WTC11 (cell line): ENCODE data around the gene MARCO. TPM values are rescaled to one million over a fixed set of nuclear protein-coding genes. Genes with fewer than 3 reads are reported as not detected.

Source experiments
- ATAC-seq: fragments of 200-7000 bp; cut with Tn5 transposase; 2 replicates; pipeline ENCODE4 v1.10.0; 2021; ENCODE audit warnings: mild to moderate bottlenecking, moderate library complexity
- CTCF ChIA-PET: fragments of 300-600 bp; sonication (Branson Sonifier 250); formaldehyde crosslinking; loops from one replicate; lab custom pipeline; 2021; ENCODE audit warnings: antibody characterized with exemption; lab: Charles Lee
- POLR2A ChIA-PET: fragments of 350-600 bp; sonication (Branson Sonifier 250); formaldehyde crosslinking; loops from one replicate; lab custom pipeline; 2021; ENCODE audit warnings: antibody characterized with exemption; lab: Charles Lee
- DNase-seq: peaks from one replicate; pipeline ENCODE4 v3.0.0; 2021; ENCODE audit warnings: low spot score
- H3K27ac Mint-ChIP-seq: 2 replicates; pipeline ENCODE4 v1.8.0; 2021; ENCODE audit warnings: mixed read lengths
- H3K27me3 Mint-ChIP-seq: 2 replicates; pipeline ENCODE4 v1.8.0; 2021; ENCODE audit warnings: low read depth, mild to moderate bottlenecking, moderate library complexity, mixed read lengths
- H3K36me3 Mint-ChIP-seq: 2 replicates; pipeline ENCODE4 v1.8.0; 2021; ENCODE audit warnings: mixed read lengths
- H3K4me1 Mint-ChIP-seq: 2 replicates; pipeline ENCODE4 v1.8.0; 2022; ENCODE audit warnings: mixed read lengths
- H3K4me3 Mint-ChIP-seq: 2 replicates; pipeline ENCODE4 v1.8.0; 2021; ENCODE audit warnings: mild to moderate bottlenecking, moderate library complexity, mixed read lengths
- H3K9me3 Mint-ChIP-seq: 2 replicates; pipeline ENCODE4 v1.8.0; 2021; ENCODE audit warnings: mixed read lengths
- IRF2 ChIP-seq: sonication (generic); formaldehyde crosslinking; IDR thresholded peaks from 2 replicates; pipeline ENCODE4 v1.8.0; 2022; ENCODE audit warnings: low read depth, missing genetic modification reagents, borderline replicate concordance
- total RNA-seq: library from RNA; stranded (reverse); gene quantifications from 3 replicates; pipeline ENCODE4 v1.2.3, GENCODE V29; 2021
- TF ChIP-seq, protein P1 (sequence below): sonication (generic); formaldehyde crosslinking; IDR thresholded peaks from 2 replicates; pipeline ENCODE4 v1.8.1; 2023; ENCODE audit warnings: mild to moderate bottlenecking, missing genetic modification reagents
- TF ChIP-seq, protein P2 (sequence below): fragments of 250-450 bp; sonication (Bioruptor Pico); IDR thresholded peaks from 2 replicates; pipeline ENCODE4 v1.9.0; 2021; ENCODE audit warnings: moderate library complexity, mild to moderate bottlenecking, inconsistent platforms, borderline replicate concordance
- TF ChIP-seq, protein P3 (sequence below): sonication (generic); formaldehyde crosslinking; IDR thresholded peaks from 2 replicates; pipeline ENCODE4 v1.8.0; 2022; ENCODE audit warnings: mild to moderate bottlenecking, missing genetic modification reagents
- TF ChIP-seq, protein P4 (sequence below): fragments of 250-450 bp; sonication (Bioruptor Pico); IDR thresholded peaks from 2 replicates; pipeline ENCODE4 v1.9.0; 2021; ENCODE audit warnings: mild to moderate bottlenecking, borderline replicate concordance

The MARCO gene
- total RNA-seq, 1 experiment from 2014 or later: 0.11 TPM

DNA sequence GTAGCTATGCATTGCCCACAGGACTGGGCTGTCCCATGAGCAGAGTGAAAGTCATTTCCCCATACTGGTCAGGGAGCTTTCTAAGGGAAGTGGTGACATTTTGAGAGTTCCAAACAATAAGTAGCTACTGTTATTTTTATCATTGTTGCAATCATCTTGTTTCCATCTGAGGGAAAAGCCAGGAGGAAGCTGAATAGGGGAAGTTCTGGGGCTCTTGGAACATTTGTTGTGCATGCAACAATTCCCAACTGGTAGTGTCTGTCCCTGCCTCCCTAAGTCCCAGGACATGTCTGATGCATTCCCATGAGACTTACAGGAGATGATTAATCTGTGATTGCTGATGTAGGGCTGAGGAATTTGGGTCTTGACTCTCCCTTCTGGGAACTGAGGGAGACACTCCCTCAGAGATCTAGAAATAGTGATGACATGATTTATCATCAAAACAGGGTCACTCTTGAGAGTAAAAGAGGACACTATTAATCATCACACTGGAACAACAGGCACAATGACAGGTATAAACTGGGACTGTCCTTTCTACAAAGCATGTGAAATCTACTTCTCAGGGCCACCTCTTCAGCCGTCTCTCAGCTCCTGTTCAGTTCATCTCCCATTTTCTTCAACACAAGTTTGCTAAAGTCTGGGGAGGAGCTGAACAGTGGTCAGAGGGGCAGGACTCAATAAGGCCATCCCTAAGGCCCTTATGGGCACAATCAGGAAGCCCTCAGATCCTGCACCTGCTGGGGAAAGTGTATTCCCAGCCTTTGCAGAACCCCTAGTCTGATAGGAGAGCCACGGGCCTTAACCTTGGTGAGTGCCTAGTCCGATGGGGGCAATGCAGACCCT is 28.0 kb upstream of the MARCO start (continued):
- TF ChIP-seq, protein P1, sequence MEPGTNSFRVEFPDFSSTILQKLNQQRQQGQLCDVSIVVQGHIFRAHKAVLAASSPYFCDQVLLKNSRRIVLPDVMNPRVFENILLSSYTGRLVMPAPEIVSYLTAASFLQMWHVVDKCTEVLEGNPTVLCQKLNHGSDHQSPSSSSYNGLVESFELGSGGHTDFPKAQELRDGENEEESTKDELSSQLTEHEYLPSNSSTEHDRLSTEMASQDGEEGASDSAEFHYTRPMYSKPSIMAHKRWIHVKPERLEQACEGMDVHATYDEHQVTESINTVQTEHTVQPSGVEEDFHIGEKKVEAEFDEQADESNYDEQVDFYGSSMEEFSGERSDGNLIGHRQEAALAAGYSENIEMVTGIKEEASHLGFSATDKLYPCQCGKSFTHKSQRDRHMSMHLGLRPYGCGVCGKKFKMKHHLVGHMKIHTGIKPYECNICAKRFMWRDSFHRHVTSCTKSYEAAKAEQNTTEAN (CRISPR knock-in tag): no peak

DNA sequence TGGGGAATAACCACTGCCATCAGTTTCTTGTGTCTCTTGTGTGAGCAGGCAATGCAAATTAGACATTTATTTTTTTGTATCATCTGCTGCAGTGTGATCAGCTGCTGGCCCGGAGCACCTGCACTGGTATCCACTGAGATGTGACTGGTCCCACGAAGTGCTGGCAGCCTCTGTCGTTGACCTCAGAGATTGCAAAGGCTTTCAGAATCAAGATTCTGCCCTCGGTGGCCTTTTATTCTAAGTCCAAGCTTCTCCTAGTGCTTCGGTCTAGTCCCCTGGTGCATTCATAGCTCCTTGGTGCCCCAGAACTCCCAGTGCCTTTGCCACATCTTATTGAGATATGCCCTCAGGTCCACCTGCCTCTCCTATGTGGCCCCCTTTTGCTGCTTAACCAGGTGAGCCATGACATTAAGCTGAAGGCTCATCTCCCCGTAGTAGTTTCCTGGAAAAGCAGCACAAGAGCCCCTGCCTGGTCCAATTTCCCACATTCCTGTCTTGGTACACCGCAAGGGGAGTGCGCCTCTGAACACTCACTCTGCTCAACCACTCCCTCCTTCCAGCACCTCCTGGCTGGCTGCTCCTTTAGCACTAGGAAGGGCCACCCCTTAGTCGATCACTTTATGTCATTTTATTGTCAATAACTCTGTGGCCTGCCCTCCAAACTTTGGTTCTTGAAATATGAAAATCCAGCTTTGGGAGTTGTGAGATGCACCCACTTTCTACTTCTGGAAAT is 27.1 kb upstream of the MARCO start:
- Mint-ChIP-seq H3K36me3 (no peaks in the 10 kb centered on the region), H3K27ac (no peak overlapping the region), H3K9me3 (peaks cover 8% of the 10 kb centered on the region), H3K4me3 (no peak overlapping the region), H3K4me1 (no peaks in the 10 kb centered on the region), H3K27me3 (peaks cover 2% of the 10 kb centered on the region; the same call in 1 of the 2 replicates)
- ChIA-PET POLR2A (no interaction called here), CTCF (no interaction called here)
- TF ChIP-seq, protein P2, sequence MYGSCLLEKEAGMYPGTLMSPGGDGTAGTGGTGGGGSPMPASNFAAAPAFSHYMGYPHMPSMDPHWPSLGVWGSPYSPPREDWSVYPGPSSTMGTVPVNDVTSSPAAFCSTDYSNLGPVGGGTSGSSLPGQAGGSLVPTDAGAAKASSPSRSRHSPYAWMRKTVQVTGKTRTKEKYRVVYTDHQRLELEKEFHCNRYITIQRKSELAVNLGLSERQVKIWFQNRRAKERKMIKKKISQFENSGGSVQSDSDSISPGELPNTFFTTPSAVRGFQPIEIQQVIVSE (CRISPR knock-in tag): no peak
- ATAC-seq (no peak), DNase-seq (no peak)

DNA sequence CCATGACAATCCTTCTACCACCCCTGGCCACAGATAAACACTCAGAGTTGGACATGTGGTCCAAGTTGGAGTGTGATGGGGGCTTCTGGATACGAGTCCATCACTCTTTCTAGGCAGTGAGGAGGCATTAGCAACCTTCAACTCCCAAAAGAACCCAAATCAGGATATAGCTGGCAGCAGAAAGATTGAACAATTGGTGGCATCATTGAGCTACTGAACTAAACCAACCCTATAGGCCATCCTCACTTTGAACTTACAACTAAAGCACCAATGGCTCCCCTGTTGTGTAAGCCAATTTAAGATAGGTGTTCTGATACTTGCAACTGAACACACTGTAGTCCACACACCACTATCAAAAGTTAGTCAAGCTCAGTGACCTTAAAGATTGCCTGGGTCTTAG is 24.0 kb upstream of the MARCO start:
- no peak for TF ChIP-seq IRF2 (CRISPR knock-in tag)
- TF ChIP-seq, protein P3, sequence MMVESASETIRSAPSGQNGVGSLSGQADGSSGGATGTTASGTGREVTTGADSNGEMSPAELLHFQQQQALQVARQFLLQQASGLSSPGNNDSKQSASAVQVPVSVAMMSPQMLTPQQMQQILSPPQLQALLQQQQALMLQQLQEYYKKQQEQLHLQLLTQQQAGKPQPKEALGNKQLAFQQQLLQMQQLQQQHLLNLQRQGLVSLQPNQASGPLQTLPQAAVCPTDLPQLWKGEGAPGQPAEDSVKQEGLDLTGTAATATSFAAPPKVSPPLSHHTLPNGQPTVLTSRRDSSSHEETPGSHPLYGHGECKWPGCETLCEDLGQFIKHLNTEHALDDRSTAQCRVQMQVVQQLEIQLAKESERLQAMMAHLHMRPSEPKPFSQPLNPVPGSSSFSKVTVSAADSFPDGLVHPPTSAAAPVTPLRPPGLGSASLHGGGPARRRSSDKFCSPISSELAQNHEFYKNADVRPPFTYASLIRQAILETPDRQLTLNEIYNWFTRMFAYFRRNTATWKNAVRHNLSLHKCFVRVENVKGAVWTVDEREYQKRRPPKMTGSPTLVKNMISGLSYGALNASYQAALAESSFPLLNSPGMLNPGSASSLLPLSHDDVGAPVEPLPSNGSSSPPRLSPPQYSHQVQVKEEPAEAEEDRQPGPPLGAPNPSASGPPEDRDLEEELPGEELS (CRISPR knock-in tag): no peak
- H3K4me3 Mint-ChIP-seq: no peak overlapping the region
- H3K36me3 Mint-ChIP-seq: no peaks in the 10 kb centered on the region
- H3K27ac Mint-ChIP-seq: no peak overlapping the region
- H3K4me1 Mint-ChIP-seq: peaks cover 7% of the 10 kb centered on the region
- CTCF ChIA-PET: interaction anchor here (1.1 kb wide), 1 partner anchor 36 kb away, joined by 4 read pairs; no protein-coding TSS in a partner anchor
- ATAC-seq (no peak), DNase-seq (no peak)
- H3K9me3 Mint-ChIP-seq: peaks cover 3% of the 10 kb centered on the region
- H3K27me3 Mint-ChIP-seq: peaks cover 3% of the 10 kb centered on the region; the same call in 1 of the 2 replicates
- POLR2A ChIA-PET: no interaction called here

DNA sequence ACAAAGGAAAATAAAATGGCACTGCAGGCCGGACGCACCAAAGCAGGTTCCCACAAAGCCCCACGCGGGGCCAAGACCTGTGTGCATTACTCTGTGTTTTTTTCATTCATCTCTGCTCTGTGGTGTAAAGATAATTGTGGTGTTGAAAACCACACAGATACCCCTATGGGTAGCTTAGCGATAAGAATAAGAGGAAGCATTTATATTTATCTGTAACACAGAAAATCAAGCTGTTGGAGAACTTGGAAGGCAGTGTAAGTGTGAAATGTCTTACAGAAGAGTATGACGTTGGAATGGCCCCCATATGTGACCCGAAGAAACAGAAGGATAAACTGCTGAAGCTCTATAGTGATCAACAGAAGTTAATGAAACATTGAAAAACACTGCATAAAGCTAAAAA is 20.3 kb upstream of the MARCO start:
- Mint-ChIP-seq H3K27ac (no peak overlapping the region), H3K4me3 (no peak overlapping the region), H3K4me1 (peaks cover 7% of the 10 kb centered on the region), H3K27me3 (peaks cover 11% of the 10 kb centered on the region), H3K36me3 (no peaks in the 10 kb centered on the region), H3K9me3 (peaks cover 13% of the 10 kb centered on the region)
- DNase-seq (no peak), ATAC-seq (no peak)
- ChIA-PET POLR2A (no interaction called here), CTCF (interaction anchor here (1.5 kb wide), 1 partner anchor 19 kb away, joined by 4 read pairs; no protein-coding TSS in a partner anchor)
- TF ChIP-seq, protein P4, sequence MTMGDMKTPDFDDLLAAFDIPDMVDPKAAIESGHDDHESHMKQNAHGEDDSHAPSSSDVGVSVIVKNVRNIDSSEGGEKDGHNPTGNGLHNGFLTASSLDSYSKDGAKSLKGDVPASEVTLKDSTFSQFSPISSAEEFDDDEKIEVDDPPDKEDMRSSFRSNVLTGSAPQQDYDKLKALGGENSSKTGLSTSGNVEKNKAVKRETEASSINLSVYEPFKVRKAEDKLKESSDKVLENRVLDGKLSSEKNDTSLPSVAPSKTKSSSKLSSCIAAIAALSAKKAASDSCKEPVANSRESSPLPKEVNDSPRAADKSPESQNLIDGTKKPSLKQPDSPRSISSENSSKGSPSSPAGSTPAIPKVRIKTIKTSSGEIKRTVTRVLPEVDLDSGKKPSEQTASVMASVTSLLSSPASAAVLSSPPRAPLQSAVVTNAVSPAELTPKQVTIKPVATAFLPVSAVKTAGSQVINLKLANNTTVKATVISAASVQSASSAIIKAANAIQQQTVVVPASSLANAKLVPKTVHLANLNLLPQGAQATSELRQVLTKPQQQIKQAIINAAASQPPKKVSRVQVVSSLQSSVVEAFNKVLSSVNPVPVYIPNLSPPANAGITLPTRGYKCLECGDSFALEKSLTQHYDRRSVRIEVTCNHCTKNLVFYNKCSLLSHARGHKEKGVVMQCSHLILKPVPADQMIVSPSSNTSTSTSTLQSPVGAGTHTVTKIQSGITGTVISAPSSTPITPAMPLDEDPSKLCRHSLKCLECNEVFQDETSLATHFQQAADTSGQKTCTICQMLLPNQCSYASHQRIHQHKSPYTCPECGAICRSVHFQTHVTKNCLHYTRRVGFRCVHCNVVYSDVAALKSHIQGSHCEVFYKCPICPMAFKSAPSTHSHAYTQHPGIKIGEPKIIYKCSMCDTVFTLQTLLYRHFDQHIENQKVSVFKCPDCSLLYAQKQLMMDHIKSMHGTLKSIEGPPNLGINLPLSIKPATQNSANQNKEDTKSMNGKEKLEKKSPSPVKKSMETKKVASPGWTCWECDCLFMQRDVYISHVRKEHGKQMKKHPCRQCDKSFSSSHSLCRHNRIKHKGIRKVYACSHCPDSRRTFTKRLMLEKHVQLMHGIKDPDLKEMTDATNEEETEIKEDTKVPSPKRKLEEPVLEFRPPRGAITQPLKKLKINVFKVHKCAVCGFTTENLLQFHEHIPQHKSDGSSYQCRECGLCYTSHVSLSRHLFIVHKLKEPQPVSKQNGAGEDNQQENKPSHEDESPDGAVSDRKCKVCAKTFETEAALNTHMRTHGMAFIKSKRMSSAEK (CRISPR knock-in tag): no peak
